HG02938 (cell line): ENCODE measurements around the gene COL2A1.

Experiments
- ATAC-seq: cut with Tn5 transposase; IDR thresholded peaks from one replicate; pipeline ENCODE4 v1.9.1; 2021; ENCODE audit warnings: mild to moderate bottlenecking, moderate library complexity; ENCODE audit not compliant: unreplicated experiment

COL2A1 gene

GRCh38 chr12:47991106-47992061 lies 12.9 kb downstream of the COL2A1 start:
- ATAC-seq = no peak

GRCh38 chr12:47990351-47991105 lies 13.7 kb downstream of the COL2A1 start:
- ATAC-seq = peak; percentile 86

GRCh38 chr12:47989666-47990065 lies 14.6 kb downstream of the COL2A1 start:
- ATAC-seq = no peak

- no peak for ATAC-seq
These were observed 15.3 kb downstream of the COL2A1 start for GRCh38 chr12:47989023-47989417.

GRCh38 chr12:47988073-47989022 lies 15.9 kb downstream of the COL2A1 start:
- no peak for ATAC-seq

- no peak for ATAC-seq
These were observed 16.7 kb downstream of the COL2A1 start for GRCh38 chr12:47987411-47988072.

GRCh38 chr12:47986832-47987231 lies 17.4 kb downstream of the COL2A1 start:
- ATAC-seq = no peak

GRCh38 chr12:47986291-47986660 lies 18.0 kb downstream of the COL2A1 start:
- no peak for ATAC-seq

GRCh38 chr12:47985596-47986290 lies 18.5 kb downstream of the COL2A1 start:
- no peak for ATAC-seq

- no peak for ATAC-seq
These were observed 19.9 kb downstream of the COL2A1 start for GRCh38 chr12:47984331-47984801.

- ATAC-seq = no peak
These were observed 20.6 kb downstream of the COL2A1 start for GRCh38 chr12:47983541-47984115.

GRCh38 chr12:47982770-47983169 lies 21.5 kb downstream of the COL2A1 start:
- no peak for ATAC-seq

- ATAC-seq = no peak
These were observed 22.0 kb downstream of the COL2A1 start for GRCh38 chr12:47982311-47982710.

GRCh38 chr12:47981496-47982260 lies 22.6 kb downstream of the COL2A1 start:
- no peak for ATAC-seq

- no peak for ATAC-seq
These were observed 23.3 kb downstream of the COL2A1 start for GRCh38 chr12:47980779-47981495.

GRCh38 chr12:47980197-47980596 lies 24.1 kb downstream of the COL2A1 start:
- no peak for ATAC-seq

GRCh38 chr12:47979686-47980085 lies 24.6 kb downstream of the COL2A1 start:
- no peak for ATAC-seq

GRCh38 chr12:47979166-47979565 lies 25.1 kb downstream of the COL2A1 start:
- no peak for ATAC-seq
